ENCODE results near the gene GIT1. TPM values are rescaled to one million over a fixed set of nuclear protein-coding genes. Genes with fewer than 3 reads are reported as not detected.

The GIT1 gene
- total RNA-seq, 1 experiment from 2014 or later, result 16.8 TPM

- Histone ChIP-seq H3K9me3 (replicated peaks) (no peaks in the 10 kb centered on the region), H3K36me3 (no peaks in the 10 kb centered on the region; the same call in 1 of the 2 replicates), H3K27ac (no peak overlapping the region), H3K4me1 (replicated peaks) (no peaks in the 10 kb centered on the region), H3K4me3 (no peak overlapping the region), H3K27me3 (replicated peaks) (no peaks in the 10 kb centered on the region)
- no peak for DNase-seq (ENCODE audit: low read depth in 1 of 2, low spot score in 2 of 2)
Observed at GRCh38 chr17:29557085-29557738, 32.2 kb downstream of the GIT1 start.

- Histone ChIP-seq H3K27me3 (replicated peaks) (no peaks in the 10 kb centered on the region), H3K36me3 (no peaks in the 10 kb centered on the region), H3K4me3 (no peak overlapping the region), H3K27ac (no peak overlapping the region), H3K4me1 (replicated peaks) (no peaks in the 10 kb centered on the region), H3K9me3 (replicated peaks) (no peaks in the 10 kb centered on the region)
- no peak for DNase-seq (ENCODE audit: low read depth in 1 of 2, low spot score in 2 of 2)
Observed at GRCh38 chr17:29555840-29556239, 33.6 kb downstream of the GIT1 start.

- Histone ChIP-seq H3K4me1 (replicated peaks) (peaks cover 23% of the 10 kb centered on the region), H3K36me3 (no peaks in the 10 kb centered on the region; the same call in 1 of the 2 replicates), H3K9me3 (replicated peaks) (no peaks in the 10 kb centered on the region), H3K27me3 (replicated peaks) (no peaks in the 10 kb centered on the region), H3K27ac (peak overlapping the region; percentile 45), H3K4me3 (no peak overlapping the region)
- DNase-seq (ENCODE audit: low read depth in 1 of 2, low spot score in 2 of 2), result peak; percentile 87 to 89
Observed at GRCh38 chr17:29549177-29549923, 40.1 kb downstream of the GIT1 start.

- H3K4me1 ChIP-seq (replicated peaks), result peaks cover 23% of the 10 kb centered on the region
- H3K27ac ChIP-seq, result no peak overlapping the region
- no peaks in the 10 kb centered on the region for H3K27me3 ChIP-seq (replicated peaks)
- H3K36me3 ChIP-seq, result peaks cover 19% of the 10 kb centered on the region
- no peaks in the 10 kb centered on the region for H3K9me3 ChIP-seq (replicated peaks)
- no peak overlapping the region for H3K4me3 ChIP-seq
- DNase-seq (ENCODE audit: low read depth in 1 of 2, low spot score in 2 of 2), result no peak
Observed at GRCh38 chr17:29546830-29547229, 42.6 kb downstream of the GIT1 start.

- DNase-seq (ENCODE audit: low read depth in 1 of 2, low spot score in 2 of 2), result no peak
- Histone ChIP-seq H3K4me3 (no peak overlapping the region), H3K27ac (no peak overlapping the region), H3K4me1 (replicated peaks) (peaks cover 23% of the 10 kb centered on the region), H3K36me3 (peaks cover 19% of the 10 kb centered on the region), H3K27me3 (replicated peaks) (no peaks in the 10 kb centered on the region), H3K9me3 (replicated peaks) (no peaks in the 10 kb centered on the region)
Observed at GRCh38 chr17:29546085-29546484, 43.4 kb downstream of the GIT1 start.

GRCh38 chr17:29544066-29544465 lies 45.4 kb downstream of the GIT1 start:
- Histone ChIP-seq H3K9me3 (replicated peaks) (no peaks in the 10 kb centered on the region), H3K36me3 (peaks cover 20% of the 10 kb centered on the region), H3K4me3 (no peak overlapping the region), H3K27ac (no peak overlapping the region), H3K4me1 (replicated peaks) (peaks cover 11% of the 10 kb centered on the region), H3K27me3 (replicated peaks) (no peaks in the 10 kb centered on the region)
- no peak for DNase-seq (ENCODE audit: low read depth in 1 of 2, low spot score in 2 of 2)

GRCh38 chr17:29533976-29534375 lies 55.5 kb downstream of the GIT1 start:
- Histone ChIP-seq H3K9me3 (replicated peaks) (no peaks in the 10 kb centered on the region), H3K36me3 (peaks cover 50% of the 10 kb centered on the region), H3K27me3 (replicated peaks) (no peaks in the 10 kb centered on the region), H3K27ac (no peak overlapping the region), H3K4me1 (replicated peaks) (no peaks in the 10 kb centered on the region), H3K4me3 (no peak overlapping the region)
- DNase-seq (ENCODE audit: low read depth in 1 of 2, low spot score in 2 of 2), result no peak

GRCh38 chr17:29526322-29526721 lies 63.1 kb downstream of the GIT1 start:
- peaks cover 17% of the 10 kb centered on the region for H3K4me1 ChIP-seq (replicated peaks)
- H3K27ac ChIP-seq, result no peak overlapping the region
- H3K4me3 ChIP-seq, result no peak overlapping the region
- DNase-seq (ENCODE audit: low read depth in 1 of 2, low spot score in 2 of 2), result no peak
- no peaks in the 10 kb centered on the region for H3K9me3 ChIP-seq (replicated peaks)
- H3K27me3 ChIP-seq (replicated peaks), result no peaks in the 10 kb centered on the region
- peaks cover 57% of the 10 kb centered on the region for H3K36me3 ChIP-seq

GRCh38 chr17:29524692-29525091 lies 64.8 kb downstream of the GIT1 start:
- Histone ChIP-seq H3K4me1 (replicated peaks) (peaks cover 17% of the 10 kb centered on the region), H3K36me3 (peaks cover 64% of the 10 kb centered on the region), H3K27me3 (replicated peaks) (no peaks in the 10 kb centered on the region), H3K9me3 (replicated peaks) (no peaks in the 10 kb centered on the region), H3K4me3 (no peak overlapping the region), H3K27ac (no peak overlapping the region)
- no peak for DNase-seq (ENCODE audit: low read depth in 1 of 2, low spot score in 2 of 2)

Other genes with a start within 250 kb of the GIT1 start
- 25.2 and 38.4 TPM in 2 replicates for gene TAOK1, start 199.3 kb downstream of the GIT1 start, total RNA-seq (2014; rRNA removed; shearing (Covaris generic))
- 5.7 and 6.8 TPM in 2 replicates for gene ABHD15, start 22.6 kb downstream of the GIT1 start, total RNA-seq (2014; rRNA removed; shearing (Covaris generic))
- gene TP53I13, start 20.9 kb downstream of the GIT1 start, total RNA-seq (2014; rRNA removed; shearing (Covaris generic)), result 66.7 and 86.9 TPM in 2 replicates
- 2.9 and 3.4 TPM in 2 replicates for gene ANKRD13B, start 3.5 kb upstream of the GIT1 start, total RNA-seq (2014; rRNA removed; shearing (Covaris generic))
- gene CORO6, start 33.3 kb upstream of the GIT1 start, total RNA-seq (2014; rRNA removed; shearing (Covaris generic)), result 0.45 and 4.2 TPM in 2 replicates